GM12872 (cell line): ENCODE results near the gene GATAD2B.

Source experiments
- TF ChIP-seq, protein P1 (sequence below): IDR thresholded peaks from 3 replicates; pipeline ENCODE4 v1.5.1; 2011; ENCODE audit warnings: low read depth, mild to moderate bottlenecking, low read length, moderate library complexity; ENCODE audit not compliant: insufficient read depth

Gene GATAD2B

DNA sequence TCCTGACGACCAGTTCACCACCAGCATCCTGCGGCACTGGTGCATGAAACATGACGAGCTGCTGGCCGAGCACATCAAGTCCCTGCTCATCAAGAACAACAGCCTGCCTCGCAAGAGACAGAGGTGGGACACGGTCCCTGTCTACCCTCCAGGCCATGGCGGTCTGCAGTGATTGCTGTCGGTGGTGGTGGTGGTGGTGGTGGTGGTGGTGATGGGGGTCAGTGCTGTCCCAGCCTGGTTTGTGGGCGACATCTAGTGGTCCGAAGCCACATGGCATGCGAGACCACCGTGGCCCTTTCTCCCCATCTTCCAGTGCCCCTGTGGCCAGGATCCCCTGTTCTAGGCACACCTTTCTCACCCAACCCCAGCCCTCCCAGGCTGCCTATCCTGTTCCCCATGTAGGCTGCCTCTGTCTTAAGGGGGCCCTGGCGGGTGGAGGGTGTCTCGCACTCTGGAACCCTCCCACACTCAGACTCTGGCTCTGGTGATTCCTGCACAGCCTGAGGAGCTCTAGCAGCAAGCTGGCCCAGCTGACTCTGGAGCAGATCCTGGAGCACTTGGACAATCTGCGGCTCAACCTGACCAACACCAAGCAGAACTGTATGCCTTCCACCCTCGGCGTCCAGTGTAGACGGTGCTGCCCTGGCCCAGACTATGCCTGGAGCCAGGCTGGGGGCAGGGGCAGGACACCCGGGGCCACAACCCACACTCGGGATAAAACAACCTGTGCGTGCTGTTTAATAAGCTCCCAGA lies 150.8 kb downstream of the GATAD2B start:
- TF ChIP-seq, protein P1, sequence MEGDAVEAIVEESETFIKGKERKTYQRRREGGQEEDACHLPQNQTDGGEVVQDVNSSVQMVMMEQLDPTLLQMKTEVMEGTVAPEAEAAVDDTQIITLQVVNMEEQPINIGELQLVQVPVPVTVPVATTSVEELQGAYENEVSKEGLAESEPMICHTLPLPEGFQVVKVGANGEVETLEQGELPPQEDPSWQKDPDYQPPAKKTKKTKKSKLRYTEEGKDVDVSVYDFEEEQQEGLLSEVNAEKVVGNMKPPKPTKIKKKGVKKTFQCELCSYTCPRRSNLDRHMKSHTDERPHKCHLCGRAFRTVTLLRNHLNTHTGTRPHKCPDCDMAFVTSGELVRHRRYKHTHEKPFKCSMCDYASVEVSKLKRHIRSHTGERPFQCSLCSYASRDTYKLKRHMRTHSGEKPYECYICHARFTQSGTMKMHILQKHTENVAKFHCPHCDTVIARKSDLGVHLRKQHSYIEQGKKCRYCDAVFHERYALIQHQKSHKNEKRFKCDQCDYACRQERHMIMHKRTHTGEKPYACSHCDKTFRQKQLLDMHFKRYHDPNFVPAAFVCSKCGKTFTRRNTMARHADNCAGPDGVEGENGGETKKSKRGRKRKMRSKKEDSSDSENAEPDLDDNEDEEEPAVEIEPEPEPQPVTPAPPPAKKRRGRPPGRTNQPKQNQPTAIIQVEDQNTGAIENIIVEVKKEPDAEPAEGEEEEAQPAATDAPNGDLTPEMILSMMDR = peak; percentile 56; the same call in 2 of the 3 replicates

DNA sequence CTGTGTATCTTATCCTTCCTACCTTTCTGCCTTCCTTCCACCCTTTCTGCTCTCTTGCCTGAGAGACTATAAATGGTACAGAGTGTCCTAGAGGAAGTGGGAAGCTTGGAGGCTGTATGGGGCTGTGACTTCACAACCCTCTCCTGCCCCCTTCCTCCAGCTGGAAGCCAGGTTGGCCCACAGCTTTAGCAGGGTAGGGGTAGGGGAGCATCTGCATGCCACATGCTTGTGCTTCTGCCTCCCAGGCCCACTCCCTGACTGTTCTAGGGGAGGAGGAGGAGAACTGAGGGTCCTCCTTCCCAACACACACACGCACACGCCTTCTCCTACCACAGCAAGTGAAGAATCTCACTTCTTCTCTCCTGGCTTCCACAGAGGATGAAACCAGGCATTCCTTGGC lies 151.5 kb downstream of the GATAD2B start:
- TF ChIP-seq, protein P1 = no peak

DNA sequence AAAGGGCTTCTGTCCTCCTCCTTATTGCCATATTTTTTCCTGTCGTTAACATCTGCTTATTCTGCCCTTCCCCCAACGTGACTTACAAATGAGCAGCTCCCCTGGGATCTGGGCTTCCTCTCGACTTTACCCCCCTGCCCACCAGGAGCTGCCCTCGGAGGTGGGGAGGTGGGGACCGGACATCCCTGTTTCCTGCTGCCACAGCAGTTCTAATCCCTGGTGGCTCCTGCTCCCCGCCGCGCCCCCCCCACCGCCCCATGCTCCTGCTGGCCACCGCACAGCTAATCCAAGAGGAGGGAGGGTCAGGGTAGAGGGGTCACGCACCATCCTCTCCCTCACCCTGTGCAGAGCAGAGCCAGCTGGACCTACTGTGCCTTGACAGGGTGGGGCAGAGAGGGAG lies 152.0 kb downstream of the GATAD2B start:
- TF ChIP-seq, protein P1 = no peak

DNA sequence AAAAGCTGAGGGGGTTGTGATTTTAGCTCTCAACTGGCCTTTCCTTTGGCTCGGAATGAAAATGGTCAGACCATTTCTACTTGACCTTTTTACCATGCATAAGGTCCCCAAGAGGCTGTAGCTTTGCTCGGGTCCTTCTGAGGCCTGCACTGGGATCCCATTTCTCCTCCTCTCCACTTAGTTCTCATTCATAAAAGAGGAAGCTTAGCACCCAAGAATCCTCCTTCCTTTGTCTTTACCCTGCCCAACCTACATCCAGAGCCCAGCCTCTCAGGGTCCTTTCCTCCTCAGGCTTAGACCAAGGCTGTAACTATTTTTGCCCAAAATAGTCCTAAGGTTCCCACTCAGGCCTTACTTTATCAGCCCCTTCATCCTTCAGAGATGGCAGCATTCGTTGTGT lies 153.6 kb downstream of the GATAD2B start:
- TF ChIP-seq, protein P1 = no peak

DNA sequence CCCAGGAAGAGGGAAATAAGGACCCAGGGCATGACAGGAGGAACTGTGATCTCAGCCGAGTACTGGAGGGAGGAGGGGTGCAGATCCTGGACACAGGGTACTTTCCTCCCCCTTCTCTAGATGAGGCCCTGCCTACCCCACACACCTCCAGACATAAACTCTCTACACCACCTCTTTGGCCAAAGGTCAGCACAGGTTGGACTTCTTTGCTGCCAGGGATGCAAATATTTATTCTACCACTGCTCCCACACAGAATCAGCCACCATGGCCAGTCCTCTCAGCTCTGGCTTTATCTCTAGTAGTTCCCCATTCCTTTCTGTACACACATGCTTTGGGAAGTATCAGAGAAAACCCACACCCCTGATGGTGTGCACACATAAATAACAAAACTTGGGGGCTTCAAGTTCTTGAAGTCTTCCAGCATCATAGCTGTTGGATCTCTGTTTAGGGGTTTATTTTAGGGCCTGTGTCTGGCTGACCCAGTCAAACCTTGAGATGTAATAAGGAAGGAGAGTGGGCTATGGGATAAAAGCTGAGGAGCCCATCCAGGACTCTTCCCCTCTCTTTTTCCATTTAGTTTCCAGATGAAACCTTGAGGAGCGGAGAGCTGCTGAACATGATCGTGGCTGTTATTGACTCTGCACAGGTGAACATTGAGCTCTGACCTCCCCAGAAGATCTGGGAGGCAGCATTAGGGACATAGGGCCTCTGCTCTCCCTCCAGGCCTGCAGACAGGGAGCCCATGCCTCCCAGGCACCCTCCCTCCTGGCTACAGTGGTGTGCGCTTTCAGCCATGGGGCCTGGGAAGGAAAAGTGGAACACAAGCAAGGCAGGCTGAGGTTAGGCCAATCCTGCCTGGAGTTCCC lies 154.2 kb downstream of the GATAD2B start:
- TF ChIP-seq, protein P1 = no peak

DNA sequence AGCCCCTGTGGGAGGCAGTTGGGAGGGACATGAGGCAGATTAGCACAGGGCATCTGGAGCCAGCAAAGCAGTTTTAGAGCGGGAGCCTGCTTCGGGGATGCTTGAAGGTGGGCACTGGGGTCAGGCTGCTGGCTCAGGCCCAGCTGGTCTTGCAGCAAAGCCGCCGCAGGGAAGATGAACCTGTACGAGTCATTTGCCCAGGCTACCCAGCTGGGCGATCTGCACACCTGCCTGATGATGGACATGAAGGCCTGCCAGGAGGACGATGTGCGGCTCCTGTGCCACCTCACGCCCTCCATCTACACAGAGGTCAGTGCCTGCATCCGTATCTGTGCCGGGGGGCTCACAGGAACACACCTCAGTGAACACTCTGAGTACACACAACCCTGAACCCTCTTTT lies 155.3 kb downstream of the GATAD2B start:
- TF ChIP-seq, protein P1 = no peak

DNA sequence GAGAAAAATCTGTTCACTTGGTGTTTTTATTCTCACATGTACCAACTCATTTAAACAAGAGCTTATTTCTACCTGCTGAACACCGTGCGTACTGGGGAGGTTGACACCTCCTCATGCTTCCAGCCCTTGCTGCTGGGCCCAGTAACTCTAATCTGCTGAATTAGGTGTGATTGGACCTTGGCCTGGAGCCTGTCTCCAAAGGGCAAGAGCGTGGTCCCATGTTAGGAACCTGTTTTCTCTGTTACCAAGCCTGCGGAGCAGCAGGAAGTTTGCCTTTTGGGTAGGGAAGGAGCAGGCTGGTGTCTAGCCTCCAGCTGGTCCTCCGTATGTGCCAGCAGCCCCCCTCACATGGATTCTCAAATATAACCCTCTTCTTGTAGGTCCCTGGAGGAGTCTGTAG lies 158.5 kb downstream of the GATAD2B start:
- TF ChIP-seq, protein P1 = no peak
